ENCODE data around the gene RFWD3. TPM values are rescaled to one million over a fixed set of nuclear protein-coding genes. Genes with fewer than 3 reads are reported as not detected.
A peak's percentile ranks its signal among the peaks of the same experiment; 100 is the strongest.

Gene RFWD3
- total and polyA plus RNA-seq, 2 of the 13 experiments (the other 11 are each of a cell fraction or from before 2014, with no cell fraction given) = 23.4 to 62.6 TPM

DNA sequence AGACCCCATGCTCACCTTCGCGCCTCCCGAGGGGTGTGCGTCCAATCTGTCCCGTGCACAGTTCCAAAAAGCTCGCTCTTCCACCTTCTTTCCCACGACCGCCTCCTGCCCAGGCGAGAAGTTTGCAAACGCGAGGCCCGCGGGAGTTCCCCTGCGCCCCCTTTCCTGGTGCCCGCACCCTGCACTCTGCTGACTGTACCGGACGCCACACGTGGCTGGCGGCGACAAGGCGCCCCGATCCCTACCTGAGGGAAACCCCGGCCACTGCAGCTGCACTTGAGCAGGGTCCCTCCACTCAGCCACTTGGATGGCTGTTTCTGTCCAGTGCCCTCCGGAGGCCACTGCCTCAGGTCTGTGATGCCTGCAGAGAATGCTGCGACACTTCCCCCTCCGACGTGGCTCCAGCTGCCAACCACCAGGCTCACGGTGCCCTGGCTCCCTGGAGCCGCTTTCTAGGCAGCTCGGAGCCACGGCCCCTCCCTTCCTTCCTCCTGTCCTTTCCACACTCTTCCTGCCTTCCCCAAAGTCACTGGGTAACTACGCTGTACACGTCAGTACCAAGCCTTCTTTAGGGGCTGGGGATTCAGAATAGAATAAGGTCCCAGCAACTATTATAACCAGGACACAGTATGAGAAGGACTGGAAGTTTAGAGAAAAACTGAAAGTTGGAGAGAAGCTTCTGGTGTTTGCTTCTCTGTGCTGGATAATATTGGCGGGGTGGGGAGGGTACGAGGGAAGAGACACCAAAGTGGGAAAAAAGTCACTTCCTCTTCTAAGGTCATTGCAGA is 34.0 kb upstream of the RFWD3 start, which contains the start of gene MLKL (continued):
- 0 out of 2 replicates have a peak, but pooled peaks have one; percentile 43 for TF ChIP-seq ZBTB3 (CRISPR knock-in tag; IDR thresholded peaks at IDR 0.05; ENCODE audit: borderline replicate concordance, low read depth)
- peak; percentile 81 for TF ChIP-seq GABPB1 (CRISPR knock-in tag; IDR thresholded peaks at IDR 0.05)
- TF ChIP-seq ZNF251 (CRISPR knock-in tag; IDR thresholded peaks at IDR 0.05) = no peak
- TF ChIP-seq, protein P1, sequence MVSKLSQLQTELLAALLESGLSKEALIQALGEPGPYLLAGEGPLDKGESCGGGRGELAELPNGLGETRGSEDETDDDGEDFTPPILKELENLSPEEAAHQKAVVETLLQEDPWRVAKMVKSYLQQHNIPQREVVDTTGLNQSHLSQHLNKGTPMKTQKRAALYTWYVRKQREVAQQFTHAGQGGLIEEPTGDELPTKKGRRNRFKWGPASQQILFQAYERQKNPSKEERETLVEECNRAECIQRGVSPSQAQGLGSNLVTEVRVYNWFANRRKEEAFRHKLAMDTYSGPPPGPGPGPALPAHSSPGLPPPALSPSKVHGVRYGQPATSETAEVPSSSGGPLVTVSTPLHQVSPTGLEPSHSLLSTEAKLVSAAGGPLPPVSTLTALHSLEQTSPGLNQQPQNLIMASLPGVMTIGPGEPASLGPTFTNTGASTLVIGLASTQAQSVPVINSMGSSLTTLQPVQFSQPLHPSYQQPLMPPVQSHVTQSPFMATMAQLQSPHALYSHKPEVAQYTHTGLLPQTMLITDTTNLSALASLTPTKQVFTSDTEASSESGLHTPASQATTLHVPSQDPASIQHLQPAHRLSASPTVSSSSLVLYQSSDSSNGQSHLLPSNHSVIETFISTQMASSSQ (IDR thresholded peaks at IDR 0.05; ENCODE audit: low read depth) = no peak
- TF ChIP-seq, protein P1 (CRISPR knock-in tag; IDR thresholded peaks at IDR 0.05; ENCODE audit: borderline replicate concordance) = no peak; the same call in 1 of the 2 replicates
- TF ChIP-seq, protein P2, sequence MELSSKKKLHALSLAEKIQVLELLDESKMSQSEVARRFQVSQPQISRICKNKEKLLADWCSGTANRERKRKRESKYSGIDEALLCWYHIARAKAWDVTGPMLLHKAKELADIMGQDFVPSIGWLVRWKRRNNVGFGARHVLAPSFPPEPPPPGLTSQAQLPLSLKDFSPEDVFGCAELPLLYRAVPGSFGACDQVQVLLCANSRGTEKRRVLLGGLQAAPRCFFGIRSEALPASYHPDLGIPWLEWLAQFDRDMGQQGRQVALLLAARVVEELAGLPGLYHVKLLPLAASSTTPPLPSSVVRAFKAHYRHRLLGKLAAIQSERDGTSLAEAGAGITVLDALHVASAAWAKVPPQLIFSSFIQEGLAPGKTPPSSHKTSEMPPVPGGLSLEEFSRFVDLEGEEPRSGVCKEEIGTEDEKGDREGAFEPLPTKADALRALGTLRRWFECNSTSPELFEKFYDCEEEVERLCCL (CRISPR knock-in tag; IDR thresholded peaks at IDR 0.05; ENCODE audit: borderline replicate concordance) = no peak
- peak; percentile 69; the same call in 1 of the 2 replicates for TF ChIP-seq ZNF766 (CRISPR knock-in tag; IDR thresholded peaks at IDR 0.05; ENCODE audit: borderline replicate concordance)
- TF ChIP-seq, protein P3, sequence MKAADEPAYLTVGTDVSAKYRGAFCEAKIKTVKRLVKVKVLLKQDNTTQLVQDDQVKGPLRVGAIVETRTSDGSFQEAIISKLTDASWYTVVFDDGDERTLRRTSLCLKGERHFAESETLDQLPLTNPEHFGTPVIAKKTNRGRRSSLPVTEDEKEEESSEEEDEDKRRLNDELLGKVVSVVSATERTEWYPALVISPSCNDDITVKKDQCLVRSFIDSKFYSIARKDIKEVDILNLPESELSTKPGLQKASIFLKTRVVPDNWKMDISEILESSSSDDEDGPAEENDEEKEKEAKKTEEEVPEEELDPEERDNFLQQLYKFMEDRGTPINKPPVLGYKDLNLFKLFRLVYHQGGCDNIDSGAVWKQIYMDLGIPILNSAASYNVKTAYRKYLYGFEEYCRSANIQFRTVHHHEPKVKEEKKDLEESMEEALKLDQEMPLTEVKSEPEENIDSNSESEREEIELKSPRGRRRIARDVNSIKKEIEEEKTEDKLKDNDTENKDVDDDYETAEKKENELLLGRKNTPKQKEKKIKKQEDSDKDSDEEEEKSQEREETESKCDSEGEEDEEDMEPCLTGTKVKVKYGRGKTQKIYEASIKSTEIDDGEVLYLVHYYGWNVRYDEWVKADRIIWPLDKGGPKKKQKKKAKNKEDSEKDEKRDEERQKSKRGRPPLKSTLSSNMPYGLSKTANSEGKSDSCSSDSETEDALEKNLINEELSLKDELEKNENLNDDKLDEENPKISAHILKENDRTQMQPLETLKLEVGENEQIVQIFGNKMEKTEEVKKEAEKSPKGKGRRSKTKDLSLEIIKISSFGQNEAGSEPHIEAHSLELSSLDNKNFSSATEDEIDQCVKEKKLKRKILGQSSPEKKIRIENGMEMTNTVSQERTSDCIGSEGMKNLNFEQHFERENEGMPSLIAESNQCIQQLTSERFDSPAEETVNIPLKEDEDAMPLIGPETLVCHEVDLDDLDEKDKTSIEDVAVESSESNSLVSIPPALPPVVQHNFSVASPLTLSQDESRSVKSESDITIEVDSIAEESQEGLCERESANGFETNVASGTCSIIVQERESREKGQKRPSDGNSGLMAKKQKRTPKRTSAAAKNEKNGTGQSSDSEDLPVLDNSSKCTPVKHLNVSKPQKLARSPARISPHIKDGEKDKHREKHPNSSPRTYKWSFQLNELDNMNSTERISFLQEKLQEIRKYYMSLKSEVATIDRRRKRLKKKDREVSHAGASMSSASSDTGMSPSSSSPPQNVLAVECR (CRISPR knock-in tag; IDR thresholded peaks at IDR 0.05; ENCODE audit: borderline replicate concordance) = peak; percentile 93
- no peak for TF ChIP-seq KAT2B (IDR thresholded peaks at IDR 0.05; ENCODE audit: borderline replicate concordance, low read depth, low read length)
- TF ChIP-seq ZNF660 (CRISPR knock-in tag; IDR thresholded peaks at IDR 0.05; ENCODE audit: borderline replicate concordance, low read depth) = no peak
- TF ChIP-seq ZNF496 (CRISPR knock-in tag; IDR thresholded peaks at IDR 0.05; ENCODE audit: insufficient replicate concordance) = no peak
- 0 out of 2 replicates have a peak, but pooled peaks have one; percentile 8 for TF ChIP-seq BRCA1 (CRISPR knock-in tag; IDR thresholded peaks at IDR 0.05)
- no peak for TF ChIP-seq PCBP2 (optimal IDR thresholded peaks at IDR 0.05; ENCODE audit: low read depth, low read length, poor library complexity, severe bottlenecking)
- TF ChIP-seq HNRNPUL1 (IDR thresholded peaks at IDR 0.05; ENCODE audit: low read depth, low read length) = no peak
- no peak for TF ChIP-seq NR1H2 (CRISPR knock-in tag; IDR thresholded peaks at IDR 0.05; ENCODE audit: borderline replicate concordance, low read depth)
- no peak for TF ChIP-seq MED13 (CRISPR knock-in tag; IDR thresholded peaks at IDR 0.05)
- TF ChIP-seq, protein P4, sequence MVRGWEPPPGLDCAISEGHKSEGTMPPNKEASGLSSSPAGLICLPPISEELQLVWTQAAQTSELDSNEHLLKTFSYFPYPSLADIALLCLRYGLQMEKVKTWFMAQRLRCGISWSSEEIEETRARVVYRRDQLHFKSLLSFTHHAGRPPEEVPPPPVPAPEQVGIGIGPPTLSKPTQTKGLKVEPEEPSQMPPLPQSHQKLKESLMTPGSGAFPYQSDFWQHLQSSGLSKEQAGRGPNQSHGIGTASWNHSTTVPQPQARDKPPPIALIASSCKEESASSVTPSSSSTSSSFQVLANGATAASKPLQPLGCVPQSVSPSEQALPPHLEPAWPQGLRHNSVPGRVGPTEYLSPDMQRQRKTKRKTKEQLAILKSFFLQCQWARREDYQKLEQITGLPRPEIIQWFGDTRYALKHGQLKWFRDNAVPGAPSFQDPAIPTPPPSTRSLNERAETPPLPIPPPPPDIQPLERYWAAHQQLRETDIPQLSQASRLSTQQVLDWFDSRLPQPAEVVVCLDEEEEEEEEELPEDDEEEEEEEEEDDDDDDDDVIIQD (CRISPR knock-in tag; IDR thresholded peaks at IDR 0.05; ENCODE audit: low read depth) = no peak

All from HepG2 (cell line).